ENCODE results near the gene CACNA1C.

The CACNA1C gene

DNA sequence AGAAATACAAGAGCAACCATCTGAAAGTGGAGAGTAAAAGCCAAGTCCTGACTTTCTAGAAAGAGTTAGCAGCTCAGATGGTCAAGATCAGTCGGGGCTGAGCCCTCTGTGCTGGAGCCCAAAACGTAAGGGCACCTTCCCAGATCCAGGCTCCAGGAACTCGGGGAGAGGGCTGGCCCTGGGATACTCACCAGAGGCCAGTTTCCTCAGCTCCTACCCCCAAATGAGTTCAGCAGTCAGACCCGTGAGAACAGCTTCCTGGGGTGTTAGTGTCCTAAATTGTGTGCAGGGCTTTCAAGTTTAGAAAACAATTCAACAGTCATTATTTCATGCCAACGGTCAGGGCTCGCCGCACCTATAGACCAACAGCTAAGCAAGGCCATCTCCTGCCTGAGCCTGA lies 594.4 kb downstream of the CACNA1C start:
- TF ChIP-seq, protein P1, sequence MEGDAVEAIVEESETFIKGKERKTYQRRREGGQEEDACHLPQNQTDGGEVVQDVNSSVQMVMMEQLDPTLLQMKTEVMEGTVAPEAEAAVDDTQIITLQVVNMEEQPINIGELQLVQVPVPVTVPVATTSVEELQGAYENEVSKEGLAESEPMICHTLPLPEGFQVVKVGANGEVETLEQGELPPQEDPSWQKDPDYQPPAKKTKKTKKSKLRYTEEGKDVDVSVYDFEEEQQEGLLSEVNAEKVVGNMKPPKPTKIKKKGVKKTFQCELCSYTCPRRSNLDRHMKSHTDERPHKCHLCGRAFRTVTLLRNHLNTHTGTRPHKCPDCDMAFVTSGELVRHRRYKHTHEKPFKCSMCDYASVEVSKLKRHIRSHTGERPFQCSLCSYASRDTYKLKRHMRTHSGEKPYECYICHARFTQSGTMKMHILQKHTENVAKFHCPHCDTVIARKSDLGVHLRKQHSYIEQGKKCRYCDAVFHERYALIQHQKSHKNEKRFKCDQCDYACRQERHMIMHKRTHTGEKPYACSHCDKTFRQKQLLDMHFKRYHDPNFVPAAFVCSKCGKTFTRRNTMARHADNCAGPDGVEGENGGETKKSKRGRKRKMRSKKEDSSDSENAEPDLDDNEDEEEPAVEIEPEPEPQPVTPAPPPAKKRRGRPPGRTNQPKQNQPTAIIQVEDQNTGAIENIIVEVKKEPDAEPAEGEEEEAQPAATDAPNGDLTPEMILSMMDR (IDR thresholded peaks at IDR 0.05; ENCODE audit: extremely low read depth, missing control alignments) = no peak
- no peak for DNase-seq (ENCODE audit: low spot score)

DNA sequence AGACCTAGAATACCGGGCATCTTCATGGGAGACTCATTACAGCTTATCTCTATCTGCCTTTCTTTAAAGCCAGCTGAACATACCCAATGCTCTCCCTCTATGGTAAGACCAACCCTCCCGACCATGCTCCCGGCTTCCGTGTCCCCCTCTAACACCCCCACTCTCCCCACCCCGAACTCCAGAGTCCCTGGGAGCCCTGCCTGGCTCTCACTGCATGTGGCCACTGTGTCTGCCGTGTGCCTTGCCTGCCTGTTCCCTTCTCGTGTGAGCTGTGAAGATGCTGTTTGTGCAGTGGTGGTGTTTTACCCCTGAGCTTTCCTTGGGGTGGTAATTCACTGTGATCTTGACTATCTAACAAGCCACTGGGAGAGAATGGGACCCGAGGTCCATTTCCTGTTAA lies 595.6 kb downstream of the CACNA1C start:
- TF ChIP-seq, protein P1 (IDR thresholded peaks at IDR 0.05; ENCODE audit: extremely low read depth, missing control alignments) = no peak

DNA sequence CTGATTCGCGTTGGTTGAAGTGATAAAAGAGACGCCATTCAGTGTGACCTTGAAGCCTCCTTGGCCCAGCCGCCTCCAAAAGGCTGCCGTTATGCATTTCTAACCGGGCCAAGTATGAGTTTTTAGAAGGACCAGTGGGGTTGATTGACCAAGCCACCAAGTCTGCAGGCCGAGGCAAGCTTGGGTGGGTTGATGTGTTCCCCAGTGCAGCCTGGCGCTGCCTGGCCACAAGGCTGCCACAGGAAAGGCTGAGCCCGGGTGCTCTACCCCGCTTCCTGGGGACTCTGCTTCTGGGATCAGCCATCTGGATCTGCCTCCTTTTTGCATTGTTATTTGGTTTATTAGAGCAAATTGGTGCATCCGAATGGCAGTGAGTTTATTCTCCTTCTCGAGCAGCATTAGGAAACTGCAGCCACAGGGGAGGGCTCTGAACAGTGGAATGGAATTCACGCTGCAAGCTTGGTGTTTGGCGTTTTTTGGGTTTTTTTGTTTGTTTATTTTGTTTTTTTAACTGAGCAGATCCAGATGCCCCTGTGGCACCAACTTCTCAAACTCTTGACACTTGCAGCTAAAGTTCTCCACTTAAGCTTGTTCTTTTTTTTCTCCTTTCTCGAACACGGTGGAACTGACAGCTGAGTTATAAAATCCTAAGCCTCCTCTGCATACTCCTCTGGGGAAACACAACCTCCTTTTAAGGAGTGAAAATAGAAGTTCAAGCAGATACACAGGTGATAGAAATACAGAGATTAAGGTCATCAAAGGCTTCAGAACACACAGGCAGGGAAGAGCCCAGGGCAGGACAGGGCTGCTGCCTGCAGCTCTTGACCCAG lies 596.6 kb downstream of the CACNA1C start:
- TF ChIP-seq, protein P1 (IDR thresholded peaks at IDR 0.05; ENCODE audit: extremely low read depth, missing control alignments) = no peak
- no peak for DNase-seq (ENCODE audit: low spot score)

More for the DNA sequence above, 595.6 kb downstream of the CACNA1C start:
- no peak for DNase-seq (ENCODE audit: low spot score)

DNA sequence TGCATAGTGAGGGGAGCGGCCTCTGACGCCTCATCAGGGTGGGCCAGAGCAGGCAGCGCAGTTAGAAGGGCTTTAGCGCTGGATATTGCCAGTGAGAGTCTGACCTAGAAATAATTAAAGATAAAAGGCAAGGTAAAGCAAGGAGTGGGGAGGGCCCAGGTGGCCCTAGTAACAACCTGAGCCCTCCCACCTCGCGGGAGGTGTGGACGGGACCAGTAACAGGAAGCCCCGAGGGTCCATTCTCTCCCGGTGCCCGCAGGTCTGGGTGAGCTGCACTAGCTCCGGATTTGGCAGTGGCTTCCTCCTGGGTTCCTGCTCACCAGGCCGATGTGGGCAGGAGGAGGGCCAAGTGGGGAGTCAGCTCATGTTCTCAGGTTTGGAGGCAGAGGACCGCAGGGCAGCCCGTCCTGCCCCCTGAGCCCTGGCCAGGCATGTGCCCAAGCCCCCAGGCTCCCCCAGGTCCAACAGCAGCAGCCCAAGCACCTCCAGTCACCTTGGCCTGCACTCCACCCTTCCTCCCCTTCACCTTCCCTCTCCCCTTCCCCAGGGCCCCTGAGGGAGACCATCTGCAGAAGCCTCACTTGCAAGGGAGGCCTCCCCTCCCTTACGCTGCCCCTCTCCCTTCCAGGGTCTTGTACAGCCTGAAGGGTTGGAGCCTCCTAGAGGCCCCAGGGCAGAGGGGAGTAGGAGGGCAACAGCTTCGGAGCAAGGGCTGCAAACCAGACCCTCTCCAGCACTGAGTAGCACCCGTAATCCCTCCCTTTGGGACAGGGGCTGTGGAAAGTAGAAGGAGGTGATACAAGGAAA lies 597.7 kb downstream of the CACNA1C start:
- DNase-seq (ENCODE audit: low spot score) = no peak
- TF ChIP-seq, protein P1 (IDR thresholded peaks at IDR 0.05; ENCODE audit: extremely low read depth, missing control alignments) = no peak

DNA sequence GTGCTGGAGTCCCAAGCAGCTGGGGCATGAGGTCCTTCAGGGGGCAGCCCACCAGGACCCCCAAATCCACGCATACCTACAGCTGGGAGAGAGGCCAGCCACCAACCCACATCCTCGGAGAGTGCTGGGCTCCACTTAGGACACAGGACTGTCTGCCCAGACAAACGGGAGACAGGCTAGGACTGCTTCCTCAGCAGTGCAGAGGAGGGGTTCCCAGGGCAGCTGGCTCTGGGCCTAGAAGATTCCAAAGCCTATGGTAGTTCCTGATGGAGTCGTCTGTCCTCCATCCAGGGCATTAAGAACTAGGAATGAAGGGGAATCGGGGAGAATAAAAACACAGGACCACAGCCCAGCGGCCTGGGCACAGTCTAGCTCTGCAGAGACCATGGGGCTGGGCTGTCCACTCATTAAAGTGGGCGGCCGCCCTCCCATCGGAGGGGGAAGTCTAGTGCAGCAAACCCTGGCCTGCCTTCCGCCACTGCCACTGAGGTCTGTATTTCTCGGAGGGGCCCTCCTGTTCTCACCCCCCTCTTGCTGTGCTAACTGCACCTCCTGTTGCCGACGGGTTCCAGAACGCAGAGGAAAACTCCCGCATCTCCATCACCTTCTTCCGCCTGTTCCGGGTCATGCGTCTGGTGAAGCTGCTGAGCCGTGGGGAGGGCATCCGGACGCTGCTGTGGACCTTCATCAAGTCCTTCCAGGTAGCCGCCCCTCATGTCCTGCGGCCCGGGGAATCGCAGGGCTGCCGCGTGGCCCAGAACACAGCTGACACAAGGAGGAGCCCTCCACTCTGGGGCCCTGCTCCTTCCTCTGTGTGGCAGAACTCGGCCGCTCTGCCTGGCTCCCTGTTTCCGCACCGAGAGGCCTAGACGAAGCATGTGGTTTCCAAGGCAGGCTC lies 598.5 kb downstream of the CACNA1C start:
- TF ChIP-seq, protein P1 (IDR thresholded peaks at IDR 0.05; ENCODE audit: extremely low read depth, missing control alignments) = no peak
- no peak for DNase-seq (ENCODE audit: low spot score)

DNA sequence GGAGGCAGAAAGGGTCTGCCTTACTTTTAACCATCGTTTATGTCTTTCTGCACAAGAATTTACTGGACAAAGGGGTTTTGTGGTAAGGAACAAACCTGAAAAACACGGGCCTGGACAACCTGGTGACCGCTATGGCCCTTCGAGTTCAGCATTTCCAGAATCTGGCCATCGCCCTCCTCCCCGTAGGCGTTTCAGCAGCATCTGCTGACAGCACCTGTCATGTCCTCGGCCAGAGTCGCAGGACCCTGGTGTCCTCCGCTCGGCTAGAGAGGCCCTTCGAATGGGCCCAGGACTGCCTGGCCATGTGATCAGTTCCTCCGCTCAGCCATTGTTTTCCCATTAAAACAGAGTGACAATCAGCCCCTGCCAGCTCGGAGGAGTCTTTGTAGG lies 599.2 kb downstream of the CACNA1C start:
- no peak for DNase-seq (ENCODE audit: low spot score)
- TF ChIP-seq, protein P1 (IDR thresholded peaks at IDR 0.05; ENCODE audit: extremely low read depth, missing control alignments) = no peak

Data from GM20000 (cell line).